Skeletal muscle cell (primary cell): ENCODE measurements around the gene POLR2E.

Source experiments
- DNase-seq: peaks from one replicate; pipeline ENCODE4 v3.0.0-alpha.2; 2010; ENCODE audit warnings: low read depth
- H3K4me3 ChIP-seq: 2 replicates; pipeline ENCODE4 v1.5.1; 2011; ENCODE audit warnings: low read depth, mild to moderate bottlenecking, control low read depth, low read length, moderate library complexity

Gene POLR2E

GRCh38 chr19:1040476-1041271 is 54.5 kb downstream of the POLR2E start:
- peak overlapping the region; percentile 61 for H3K4me3 ChIP-seq
- peak; percentile 88 for DNase-seq

- peak; percentile 92 for DNase-seq
- H3K4me3 ChIP-seq = peak within 1 kb of the TSS; percentile 61
These were observed 55.3 kb downstream of the POLR2E start, which contains the start of gene ABCA7 for GRCh38 chr19:1039646-1040475. Gene ABCA7 (plus strand): TSS chr19:1040107. CDS start chr19:1041362, 1,255 bp downstream.

- no peak for DNase-seq
- H3K4me3 ChIP-seq = peak overlapping the region; percentile 61
These were observed 56.1 kb downstream of the POLR2E start for GRCh38 chr19:1038978-1039645.

- no peak overlapping the region for H3K4me3 ChIP-seq
- DNase-seq = no peak
These were observed 57.5 kb downstream of the POLR2E start for GRCh38 chr19:1037621-1038064.
